Trophoblast cell (in vitro differentiated cells and primary cell): Measurements from ENCODE around the gene ANP32A.

Source experiments
- DNase-seq, 2 donors: peaks; one replicate each; pipeline ENCODE4 v3.0.0-alpha.2; 2016
- H2AFZ ChIP-seq: 2 replicates; pipeline ENCODE4 v1.6.1; 2013; ENCODE audit warnings: low read length, moderate library complexity, mild to moderate bottlenecking; ENCODE audit not compliant: insufficient read depth, poor library complexity
- H2AK5ac ChIP-seq: 2 replicates; pipeline ENCODE4 v1.6.1; 2013; ENCODE audit warnings: mild to moderate bottlenecking, low read length
- H2BK120ac ChIP-seq: 2 replicates; pipeline ENCODE4 v1.6.1; 2013; ENCODE audit warnings: low read length, mild to moderate bottlenecking, moderate library complexity; ENCODE audit not compliant: insufficient read depth, poor library complexity
- H2BK12ac ChIP-seq: 2 replicates; pipeline ENCODE4 v1.6.1; 2013; ENCODE audit warnings: mild to moderate bottlenecking, low read length, moderate library complexity
- H2BK5ac ChIP-seq: 2 replicates; pipeline ENCODE4 v1.6.1; 2013; ENCODE audit warnings: low read length, low read depth, moderate library complexity, mild to moderate bottlenecking; ENCODE audit not compliant: poor library complexity
- H3K14ac ChIP-seq: 2 replicates; pipeline ENCODE4 v1.6.1; 2013; ENCODE audit warnings: mild to moderate bottlenecking, low read length
- H3K18ac ChIP-seq: 2 replicates; pipeline ENCODE4 v1.6.1; 2013; ENCODE audit warnings: mild to moderate bottlenecking, low read length
- H3K23ac ChIP-seq: 2 replicates; pipeline ENCODE4 v1.6.1; 2013; ENCODE audit warnings: low read length
- H3K27ac ChIP-seq: 2 replicates; pipeline ENCODE4 v1.5.1; 2013; ENCODE audit warnings: low read depth, mild to moderate bottlenecking, inconsistent platforms, low read length, moderate library complexity
- H3K27me3 ChIP-seq: 2 replicates; pipeline ENCODE4 v1.6.1; 2013; ENCODE audit warnings: inconsistent platforms, mild to moderate bottlenecking, low read length, moderate library complexity; ENCODE audit not compliant: insufficient read depth
- H3K36me3 ChIP-seq, 2 experiments: 1 replicate in 1 of 2; 2 replicates in 1 of 2; pipeline ENCODE4 v1.6.1; 2013; ENCODE audit warnings: low read length in 2 of 2, mild to moderate bottlenecking in 2 of 2, moderate library complexity in 1 of 2; ENCODE audit not compliant: insufficient read depth in 2 of 2, control insufficient read depth in 1 of 2
- H3K4ac ChIP-seq: 2 replicates; pipeline ENCODE4 v1.6.1; 2013; ENCODE audit warnings: low read depth, mild to moderate bottlenecking, low read length, moderate library complexity
- H3K4me1 ChIP-seq, 2 experiments: 1 replicate in 1 of 2; 2 replicates in 1 of 2; pipeline ENCODE4 v1.6.1; 2013; ENCODE audit warnings: low read length in 2 of 2, mild to moderate bottlenecking in 2 of 2, moderate library complexity in 1 of 2; ENCODE audit not compliant: insufficient read depth in 2 of 2, control insufficient read depth in 1 of 2
- H3K4me2 ChIP-seq: 2 replicates; pipeline ENCODE4 v1.6.1; 2013; ENCODE audit warnings: inconsistent platforms, mild to moderate bottlenecking, low read length, moderate library complexity
- H3K4me3 ChIP-seq: 2 replicates; pipeline ENCODE4 v1.5.1; 2013; ENCODE audit warnings: mild to moderate bottlenecking, low read depth, low read length, inconsistent platforms
- H3K79me1 ChIP-seq: one replicate; pipeline ENCODE4 v1.6.1; 2013; ENCODE audit warnings: low read length
- H3K79me2 ChIP-seq: 2 replicates; pipeline ENCODE4 v1.6.1; 2013; ENCODE audit warnings: low read length, mild to moderate bottlenecking; ENCODE audit not compliant: control insufficient read depth, insufficient read depth, poor library complexity
- H3K9ac ChIP-seq: 2 replicates; pipeline ENCODE4 v1.6.1; 2013; ENCODE audit warnings: mild to moderate bottlenecking, low read length
- H3K9me3 ChIP-seq: 2 replicates; pipeline ENCODE4 v1.6.1; 2013; ENCODE audit warnings: low read depth, mild to moderate bottlenecking, control low read depth, inconsistent platforms, low read length; ENCODE audit not compliant: insufficient read depth
- H4K12ac ChIP-seq: 2 replicates; pipeline ENCODE4 v1.6.1; 2013; ENCODE audit warnings: low read depth, mild to moderate bottlenecking, low read length, moderate library complexity
- H4K8ac ChIP-seq: 2 replicates; pipeline ENCODE4 v1.6.1; 2013; ENCODE audit warnings: low read depth, mild to moderate bottlenecking, low read length, moderate library complexity
- H4K91ac ChIP-seq: one replicate; pipeline ENCODE4 v1.6.1; 2013; ENCODE audit warnings: low read depth, mild to moderate bottlenecking, low read length, moderate library complexity
- WGBS: extraction: QIAGEN DNeasy Blood & Tissue Kit; methylation state at CpG from one replicate; pipeline ENCODE4 v1.1.7; 2013; ENCODE audit warnings: missing lambda C conversion rate; ENCODE audit not compliant: insufficient read length, insufficient coverage; ENCODE audit errors: extremely low coverage; 5-methylcytosine and 5-hydroxymethylcytosine counted together

The ANP32A gene

GRCh38 chr15:68775671-68776476 is 44.8 kb downstream of the ANP32A start:
- no peak overlapping the region for H3K4ac ChIP-seq
- no peak overlapping the region for H3K18ac ChIP-seq
- no peaks in the 10 kb centered on the region for H3K79me2 ChIP-seq
- H2BK12ac ChIP-seq = no peak overlapping the region
- no peak overlapping the region for H2AFZ ChIP-seq
- H4K91ac ChIP-seq = no peak overlapping the region
- H4K12ac ChIP-seq = no peak overlapping the region
- no peak overlapping the region for H3K9ac ChIP-seq
- H3K14ac ChIP-seq = no peak overlapping the region
- H2BK120ac ChIP-seq = no peak overlapping the region
- no peaks in the 10 kb centered on the region for H3K79me1 ChIP-seq
- H3K27ac ChIP-seq = no peak overlapping the region
- no peaks in the 10 kb centered on the region for H3K9me3 ChIP-seq
- no peak overlapping the region for H3K4me2 ChIP-seq
- no peak overlapping the region for H2BK5ac ChIP-seq
- H3K4me1 ChIP-seq = no peaks in the 10 kb centered on the region
- no peak overlapping the region for H3K4me3 ChIP-seq
- H3K23ac ChIP-seq = no peak overlapping the region
- no peaks in the 10 kb centered on the region for H3K27me3 ChIP-seq
- peaks cover 16 to 19% of the 10 kb centered on the region in 2 experiments for H3K36me3 ChIP-seq
- DNase-seq = no peak
- H2AK5ac ChIP-seq = no peak overlapping the region
- no CpG with 5 or more reads among the region's 8 CpGs for WGBS
- H4K8ac ChIP-seq = no peak overlapping the region

DNA sequence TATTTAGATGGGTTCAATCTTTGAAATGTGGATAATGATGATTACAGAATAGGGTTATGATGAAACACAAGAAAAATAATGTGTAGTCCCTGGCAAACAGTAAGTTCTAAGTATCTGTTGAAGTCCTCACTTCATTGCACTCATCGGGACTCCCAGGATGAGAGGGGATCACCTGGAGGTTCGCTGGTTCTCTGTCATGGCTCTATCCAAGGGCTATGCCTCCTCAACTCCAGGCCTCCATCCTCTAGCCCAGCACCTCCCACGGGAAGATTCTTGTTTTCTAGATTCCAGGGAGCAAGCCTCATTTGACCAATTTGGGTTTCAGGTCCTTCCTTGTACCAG is 45.5 kb downstream of the ANP32A start:
- WGBS = no CpG with 5 or more reads among the region's 3 CpGs
- no peak overlapping the region for H3K4me3 ChIP-seq
- no peak overlapping the region for H3K27ac ChIP-seq

GRCh38 chr15:68774521-68775235 is 46.0 kb downstream of the ANP32A start:
- H3K23ac ChIP-seq = no peak overlapping the region
- no peak overlapping the region for H4K91ac ChIP-seq
- no peak for DNase-seq

More for the DNA sequence above, 45.5 kb downstream of the ANP32A start:
- Histone ChIP-seq H3K79me1 (no peaks in the 10 kb centered on the region), H2AFZ (no peak overlapping the region), H2BK12ac (no peak overlapping the region), H4K12ac (no peak overlapping the region), H4K91ac (no peak overlapping the region), H3K14ac (no peak overlapping the region), H3K79me2 (no peaks in the 10 kb centered on the region), H2BK5ac (no peak overlapping the region), H3K27me3 (no peaks in the 10 kb centered on the region), H3K4me1 (no peaks in the 10 kb centered on the region), H4K8ac (no peak overlapping the region), H3K4ac (no peak overlapping the region), H3K18ac (no peak overlapping the region), H3K23ac (no peak overlapping the region), H3K36me3 (peaks cover 10 to 12% of the 10 kb centered on the region in 2 experiments), H2AK5ac (no peak overlapping the region), H3K4me2 (no peak overlapping the region), H3K9ac (no peak overlapping the region), H2BK120ac (no peak overlapping the region), H3K9me3 (no peaks in the 10 kb centered on the region)
- DNase-seq = no peak

DNA sequence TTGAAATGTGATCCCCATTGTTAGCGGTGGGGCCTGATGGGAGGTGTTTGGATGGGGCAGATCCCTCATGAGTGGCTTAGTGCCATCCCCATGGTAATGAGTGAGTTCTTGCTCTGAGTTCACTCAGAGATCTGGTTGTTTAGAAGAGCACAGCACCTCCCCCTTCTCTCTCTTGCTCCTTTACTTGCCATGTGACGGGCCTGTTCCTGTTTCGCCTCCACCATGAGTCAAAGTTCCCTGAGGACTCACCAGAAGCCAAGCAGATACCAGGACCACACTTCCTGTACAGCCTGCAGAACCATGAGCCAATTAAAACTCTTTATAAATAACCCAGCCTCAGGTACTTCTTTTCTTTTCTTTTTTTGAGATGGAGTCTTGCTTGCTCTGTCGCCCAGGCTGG is 46.6 kb downstream of the ANP32A start:
- H3K27ac ChIP-seq = no peak overlapping the region

More at GRCh38 chr15:68774521-68775235, 46.0 kb downstream of the ANP32A start:
- H4K8ac ChIP-seq = no peak overlapping the region
- no peaks in the 10 kb centered on the region for H3K79me1 ChIP-seq
- no peak overlapping the region for H3K9ac ChIP-seq
- H3K14ac ChIP-seq = no peak overlapping the region
- no peak overlapping the region for H3K4me3 ChIP-seq
- WGBS = no CpG with 5 or more reads among the region's 3 CpGs
- no peak overlapping the region for H2BK120ac ChIP-seq
- H3K27ac ChIP-seq = no peak overlapping the region
- no peak overlapping the region for H4K12ac ChIP-seq
- H2BK12ac ChIP-seq = no peak overlapping the region
- H3K4me2 ChIP-seq = no peak overlapping the region
- H2AK5ac ChIP-seq = no peak overlapping the region
- no peaks in the 10 kb centered on the region for H3K9me3 ChIP-seq
- peaks cover 7 to 10% of the 10 kb centered on the region in 2 experiments for H3K36me3 ChIP-seq
- no peaks in the 10 kb centered on the region for H3K79me2 ChIP-seq
- no peak overlapping the region for H2AFZ ChIP-seq
- no peak overlapping the region for H3K18ac ChIP-seq
- H2BK5ac ChIP-seq = no peak overlapping the region
- H3K27me3 ChIP-seq = no peaks in the 10 kb centered on the region
- no peaks in the 10 kb centered on the region for H3K4me1 ChIP-seq
- H3K4ac ChIP-seq = no peak overlapping the region

More for the DNA sequence above, 46.6 kb downstream of the ANP32A start:
- H3K14ac ChIP-seq = no peak overlapping the region
- no peak overlapping the region for H3K23ac ChIP-seq
- H2AK5ac ChIP-seq = no peak overlapping the region
- no peaks in the 10 kb centered on the region for H3K79me1 ChIP-seq
- no peak overlapping the region for H2BK12ac ChIP-seq
- H3K18ac ChIP-seq = no peak overlapping the region
- H4K8ac ChIP-seq = no peak overlapping the region
- H3K79me2 ChIP-seq = no peaks in the 10 kb centered on the region
- H3K27me3 ChIP-seq = no peaks in the 10 kb centered on the region
- no peak overlapping the region for H4K91ac ChIP-seq
- no peak for DNase-seq
- H4K12ac ChIP-seq = no peak overlapping the region
- no peak overlapping the region for H2AFZ ChIP-seq
- no peaks in the 10 kb centered on the region for H3K9me3 ChIP-seq
- no CpG with 5 or more reads among the region's 4 CpGs for WGBS
- H2BK5ac ChIP-seq = no peak overlapping the region
- H3K36me3 ChIP-seq = peaks cover 4 to 6% of the 10 kb centered on the region in 2 experiments
- H3K4me3 ChIP-seq = no peak overlapping the region
- no peak overlapping the region for H3K4ac ChIP-seq
- no peak overlapping the region for H2BK120ac ChIP-seq
- no peak overlapping the region for H3K9ac ChIP-seq
- H3K4me1 ChIP-seq = no peaks in the 10 kb centered on the region
- no peak overlapping the region for H3K4me2 ChIP-seq
